GM12865 (cell line): ENCODE results near the gene LITAFD.

Experiments used
- DNase-seq: peaks from one replicate; pipeline ENCODE4 v3.0.0; 2010; ENCODE audit warnings: low read depth
- H3K4me3 ChIP-seq: 2 replicates; pipeline ENCODE4 v1.5.1; 2011; ENCODE audit warnings: mild to moderate bottlenecking, low read depth, low read length, control low read depth
- TF ChIP-seq, protein P1 (sequence below): IDR thresholded peaks from 2 replicates; pipeline ENCODE4 v1.5.1; 2011; ENCODE audit warnings: low read length, control low read depth, low read depth, inconsistent platforms; ENCODE audit not compliant: insufficient read depth; ENCODE audit errors: missing control alignments

LITAFD gene

DNA sequence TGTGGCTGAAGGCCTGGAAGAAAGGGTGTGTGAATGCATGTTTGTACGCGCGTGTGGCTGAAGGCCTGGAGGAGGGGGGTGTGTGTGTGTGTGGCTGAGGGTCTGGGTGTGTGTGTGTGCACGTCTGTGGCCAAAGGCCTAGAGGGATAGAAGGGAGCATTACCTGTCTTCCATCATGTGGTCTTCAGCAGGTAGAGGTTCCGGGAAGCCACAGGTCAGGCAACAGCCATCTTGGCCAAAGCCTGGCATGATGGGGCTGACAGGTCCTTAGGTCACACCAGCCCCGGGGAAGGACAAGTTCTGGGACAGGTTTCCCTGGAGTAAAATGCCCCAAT, 5.2 kb downstream of the LITAFD start:
- no peak for DNase-seq
- H3K4me3 ChIP-seq: no peak overlapping the region
- TF ChIP-seq, protein P1, sequence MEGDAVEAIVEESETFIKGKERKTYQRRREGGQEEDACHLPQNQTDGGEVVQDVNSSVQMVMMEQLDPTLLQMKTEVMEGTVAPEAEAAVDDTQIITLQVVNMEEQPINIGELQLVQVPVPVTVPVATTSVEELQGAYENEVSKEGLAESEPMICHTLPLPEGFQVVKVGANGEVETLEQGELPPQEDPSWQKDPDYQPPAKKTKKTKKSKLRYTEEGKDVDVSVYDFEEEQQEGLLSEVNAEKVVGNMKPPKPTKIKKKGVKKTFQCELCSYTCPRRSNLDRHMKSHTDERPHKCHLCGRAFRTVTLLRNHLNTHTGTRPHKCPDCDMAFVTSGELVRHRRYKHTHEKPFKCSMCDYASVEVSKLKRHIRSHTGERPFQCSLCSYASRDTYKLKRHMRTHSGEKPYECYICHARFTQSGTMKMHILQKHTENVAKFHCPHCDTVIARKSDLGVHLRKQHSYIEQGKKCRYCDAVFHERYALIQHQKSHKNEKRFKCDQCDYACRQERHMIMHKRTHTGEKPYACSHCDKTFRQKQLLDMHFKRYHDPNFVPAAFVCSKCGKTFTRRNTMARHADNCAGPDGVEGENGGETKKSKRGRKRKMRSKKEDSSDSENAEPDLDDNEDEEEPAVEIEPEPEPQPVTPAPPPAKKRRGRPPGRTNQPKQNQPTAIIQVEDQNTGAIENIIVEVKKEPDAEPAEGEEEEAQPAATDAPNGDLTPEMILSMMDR: no peak

DNA sequence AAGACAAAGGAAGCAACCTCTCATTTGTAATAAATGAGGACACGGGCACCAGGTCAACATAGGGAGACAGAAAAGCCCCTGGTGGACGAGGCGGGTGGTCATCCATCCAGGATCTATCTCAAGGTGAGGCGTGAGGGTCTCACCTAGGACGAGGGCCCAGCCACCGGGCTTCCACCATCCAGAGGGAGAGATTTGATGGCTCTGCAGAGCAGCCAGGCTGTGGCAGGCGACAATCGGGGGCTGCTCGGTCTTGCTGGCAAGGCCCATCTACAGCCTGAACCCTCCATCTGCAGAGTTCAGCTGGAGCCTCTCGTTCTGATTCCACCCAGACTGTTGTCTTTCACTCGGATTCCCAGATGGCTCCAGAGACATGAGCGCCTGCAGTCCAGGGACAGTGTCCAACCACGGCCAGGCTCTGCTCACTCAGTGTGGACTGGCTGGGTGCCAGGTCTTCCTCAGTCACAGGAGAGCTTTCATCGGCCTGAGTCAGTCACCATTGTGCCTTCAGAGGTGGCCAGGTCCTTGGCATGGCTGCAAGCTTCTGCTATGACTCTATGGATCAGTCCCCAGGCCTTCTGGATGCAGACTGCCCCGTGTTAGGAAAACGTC, 5.9 kb downstream of the LITAFD start:
- TF ChIP-seq, protein P1: no peak
- no peak overlapping the region for H3K4me3 ChIP-seq

GRCh38 chr16:8888951-8889892, 7.1 kb downstream of the LITAFD start:
- TF ChIP-seq, protein P1: no peak
- no peak for DNase-seq
- no peak overlapping the region for H3K4me3 ChIP-seq

More for the DNA sequence above, 5.9 kb downstream of the LITAFD start:
- no peak for DNase-seq

DNA sequence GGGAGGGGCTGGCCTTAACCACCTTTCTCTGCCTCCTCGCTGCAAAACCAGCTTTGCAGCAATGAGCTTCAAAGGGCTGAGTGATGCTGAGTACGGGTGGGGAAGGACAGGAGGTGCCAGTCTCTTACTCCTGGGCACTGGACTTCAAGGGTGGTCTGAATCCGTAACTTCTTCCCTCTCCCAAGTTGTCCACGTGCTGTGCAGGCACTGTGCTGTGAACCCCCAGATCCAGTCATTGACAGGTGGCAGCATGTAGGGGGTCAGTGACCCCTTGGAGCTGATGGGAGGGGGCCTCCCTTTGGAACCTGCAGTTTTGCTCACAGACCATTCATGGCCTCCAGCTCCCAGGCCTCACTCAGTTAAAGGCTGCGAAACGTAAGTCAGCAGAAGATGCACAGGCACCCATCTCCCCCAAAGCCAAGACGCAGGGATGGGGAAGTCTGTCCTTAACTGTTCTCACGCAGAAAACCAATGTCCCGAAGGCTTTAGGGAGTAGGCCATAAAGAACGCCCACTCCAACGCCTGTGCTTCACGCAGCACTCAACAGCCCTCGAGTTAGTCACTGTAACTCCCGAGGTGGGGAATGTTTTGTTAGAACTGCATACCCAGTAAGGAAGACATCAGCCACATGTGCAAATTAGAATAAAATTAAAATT, 7.9 kb downstream of the LITAFD start:
- H3K4me3 ChIP-seq: no peak overlapping the region
- TF ChIP-seq, protein P1: no peak
- no peak for DNase-seq

DNA sequence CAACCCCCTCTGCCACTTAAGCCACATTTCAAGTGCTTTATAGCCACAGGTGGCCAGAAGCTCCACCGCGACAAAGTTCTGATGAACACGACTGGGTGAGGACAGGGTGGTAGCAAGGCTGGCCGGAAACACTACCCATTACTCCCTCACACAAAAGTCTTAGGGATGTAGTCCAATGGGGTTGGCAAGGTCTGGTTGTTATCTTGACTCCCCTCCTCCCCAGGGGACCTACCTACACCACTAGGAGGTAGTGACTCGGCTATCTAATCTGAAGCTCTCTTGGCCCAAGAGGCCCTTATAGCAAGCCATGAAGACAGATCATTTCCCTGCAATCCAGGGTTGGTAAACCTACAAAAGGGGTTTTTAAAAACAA, 8.4 kb downstream of the LITAFD start:
- DNase-seq: no peak
- no peak overlapping the region for H3K4me3 ChIP-seq
- TF ChIP-seq, protein P1: no peak

- DNase-seq: peak; percentile 79
- TF ChIP-seq, protein P1: no peak
- peak overlapping the region; percentile 44 for H3K4me3 ChIP-seq
Observed at GRCh38 chr16:8892101-8892575, 10.0 kb downstream of the LITAFD start.
